NCI-H1048 (cell line): ENCODE data around the gene CAV1.
A peak's percentile ranks its signal among the peaks of the same experiment; 100 is the strongest.
"Not testable (repeated sequence)": the region's sequence is repeated elsewhere in the genome, so short reads cannot be mapped to it uniquely, and the experiment has no call there.

Source experiments
- DNase-seq: peaks from one replicate; lab custom pipeline; 2025; lab: John Stamatoyannopoulos, UW

Gene CAV1

GRCh38 chr7:116582806-116583444 lies 58.1 kb downstream of the CAV1 start:
- no peak for DNase-seq

GRCh38 chr7:116583653-116584052 lies 58.8 kb downstream of the CAV1 start:
- no peak for DNase-seq

- no peak for DNase-seq
Measured at GRCh38 chr7:116584721-116585120, 59.9 kb downstream of the CAV1 start.

- DNase-seq = no peak
Measured at GRCh38 chr7:116585392-116585791, 60.6 kb downstream of the CAV1 start.

GRCh38 chr7:116585967-116586366 lies 61.1 kb downstream of the CAV1 start:
- no peak for DNase-seq

GRCh38 chr7:116587200-116587599 lies 62.4 kb downstream of the CAV1 start:
- not testable (repeated sequence) for DNase-seq

- DNase-seq = no peak
Measured at GRCh38 chr7:116588225-116588624, 63.4 kb downstream of the CAV1 start.

GRCh38 chr7:116588641-116589594 lies 64.1 kb downstream of the CAV1 start:
- DNase-seq = peak; percentile 28

GRCh38 chr7:116591202-116592040 lies 66.6 kb downstream of the CAV1 start:
- peak; percentile 1 for DNase-seq

GRCh38 chr7:116592041-116592355 lies 67.2 kb downstream of the CAV1 start:
- DNase-seq = no peak

GRCh38 chr7:116592445-116592844 lies 67.6 kb downstream of the CAV1 start:
- DNase-seq = no peak

- DNase-seq = no peak
Measured at GRCh38 chr7:116593359-116594075, 68.7 kb downstream of the CAV1 start.

- DNase-seq = no peak
Measured at GRCh38 chr7:116595063-116595462, 70.2 kb downstream of the CAV1 start.

- DNase-seq = no peak
Measured at GRCh38 chr7:116597384-116597783, 72.5 kb downstream of the CAV1 start.

- DNase-seq = no peak
Measured at GRCh38 chr7:116598278-116598677, 73.4 kb downstream of the CAV1 start.

GRCh38 chr7:116598861-116599260 lies 74.0 kb downstream of the CAV1 start:
- DNase-seq = no peak

GRCh38 chr7:116601426-116601825 lies 76.6 kb downstream of the CAV1 start:
- DNase-seq = no peak

GRCh38 chr7:116607299-116607698 lies 82.5 kb downstream of the CAV1 start:
- DNase-seq = no peak

- DNase-seq = no peak
Measured at GRCh38 chr7:116610210-116610609, 85.4 kb downstream of the CAV1 start.

GRCh38 chr7:116610721-116611120 lies 85.9 kb downstream of the CAV1 start:
- DNase-seq = no peak
